HepG2 (cell line): ENCODE measurements around the gene CYB5B. TPM values are rescaled to one million over a fixed set of nuclear protein-coding genes. Genes with fewer than 3 reads are reported as not detected.

ENCODE experiments used
- ATAC-seq: fragments of 200-7000 bp; cut with Tn5 transposase; 3 replicates; pipeline ENCODE4 v1.9.1; 2020; ENCODE audit warnings: mild to moderate bottlenecking, moderate library complexity
- BruUV-seq: library from RNA; stranded (reverse); fragments of 400-500 nt; replicated peaks from 2 replicates; lab custom pipeline; 2021; lab: Mats Ljungman, UMichigan
- CTCF ChIA-PET: fragments of 300-600 bp; formaldehyde crosslinking; extraction: SDS; loops from one replicate; lab custom pipeline; 2021; ENCODE audit warnings: low total read pairs, inconsistent platforms, low intra/inter-chr PET ratio; lab: Yijun Ruan, JAX
- POLR2A ChIA-PET: fragments of 350-600 bp; sonication (Branson Sonifier 250); formaldehyde crosslinking; loops from one replicate; lab custom pipeline; 2020; ENCODE audit warnings: antibody characterized with exemption, inconsistent platforms; lab: Yijun Ruan, JAX
- DNase-seq: peaks from one replicate; pipeline ENCODE4 v3.0.0-alpha.2; 2015; ENCODE audit warnings: low spot score
- FAIRE-seq: peaks from 3 replicates; lab custom pipeline; 2011; peaks lifted over from hg19 to GRCh38; lab: Jason Lieb, UNC
- H2AFZ ChIP-seq: one replicate; pipeline ENCODE4 v1.6.1; 2011; ENCODE audit warnings: low read length, inconsistent platforms
- H3K27ac ChIP-seq: fragments of 300-600 bp; 3 replicates; pipeline ENCODE4 v1.8.0; 2011; ENCODE audit warnings: mixed run types, mild to moderate bottlenecking, mixed read lengths, low read length, inconsistent platforms; ENCODE audit not compliant: insufficient read depth; ENCODE audit errors: extremely low read length
- H3K27me3 ChIP-seq, 2 experiments: fragments of 200-600 bp in 1 of 2; 2 replicates in 1 of 2; 3 replicates in 1 of 2; pipeline versions ENCODE4 v1.6.0 to v1.8.0; 2011; ENCODE audit warnings: low read length in 2 of 2, mild to moderate bottlenecking in 2 of 2, moderate library complexity in 2 of 2, inconsistent platforms in 1 of 2; ENCODE audit not compliant: insufficient read depth in 2 of 2, control insufficient read depth in 1 of 2
- H3K36me3 ChIP-seq, 2 experiments: fragments of 200-600 bp in 1 of 2; replicated peaks in 1 of 2; 2 replicates in 1 of 2; 3 replicates in 1 of 2; pipeline versions ENCODE4 v1.5.1 to v1.8.0; 2011; ENCODE audit warnings: low read length in 2 of 2, inconsistent platforms in 1 of 2; ENCODE audit not compliant: insufficient read depth in 2 of 2, control insufficient read depth in 1 of 2
- H3K4me1 ChIP-seq: 2 replicates; pipeline ENCODE4 v1.5.1; 2012; ENCODE audit warnings: low read length, inconsistent platforms; ENCODE audit not compliant: insufficient read depth
- H3K4me2 ChIP-seq: 2 replicates; pipeline ENCODE4 v1.6.0; 2011; ENCODE audit warnings: low read depth, low read length, inconsistent platforms
- H3K4me3 ChIP-seq, 3 experiments: fragments of 200-600 bp in 1 of 3; sonication (generic), shearing (Covaris generic) in 1 of 3; replicated peaks in 1 of 3; 2 replicates each; pipeline ENCODE4 v1.5.1; 2011 to 2016; ENCODE audit warnings: low read length in 3 of 3, inconsistent platforms in 2 of 3, low read depth in 2 of 3, mild to moderate bottlenecking in 2 of 3, control low read depth in 1 of 3, mixed read lengths in 1 of 3; ENCODE audit not compliant: insufficient read depth in 1 of 3
- H3K79me2 ChIP-seq: one replicate; pipeline ENCODE4 v1.6.1; 2011; ENCODE audit warnings: low read length, inconsistent platforms; ENCODE audit not compliant: insufficient read depth
- H3K9ac ChIP-seq: 2 replicates; pipeline ENCODE4 v1.6.0; 2011; ENCODE audit warnings: mild to moderate bottlenecking, low read depth, low read length, inconsistent platforms; ENCODE audit not compliant: insufficient read depth
- H3K9me3 ChIP-seq: 2 replicates; pipeline ENCODE4 v1.5.1; 2012; ENCODE audit warnings: mild to moderate bottlenecking, low read length
- H4K20me1 ChIP-seq: 2 replicates; pipeline ENCODE4 v1.6.0; 2011; ENCODE audit warnings: inconsistent platforms, mild to moderate bottlenecking, low read length, moderate library complexity; ENCODE audit not compliant: insufficient read depth
- ARHGAP35 ChIP-seq: sonication (generic); formaldehyde crosslinking; IDR thresholded peaks from 2 replicates; pipeline ENCODE4 v1.9.0; 2022; ENCODE audit warnings: mild to moderate bottlenecking, inconsistent platforms, moderate library complexity, missing genetic modification reagents, borderline replicate concordance
- CBX5 ChIP-seq: sonication (generic); formaldehyde crosslinking; IDR thresholded peaks from 2 replicates; pipeline ENCODE4 v1.4.0; 2020; ENCODE audit warnings: missing genetic modification reagents, borderline replicate concordance
- DRAP1 ChIP-seq: IDR thresholded peaks from 2 replicates; pipeline ENCODE4 v1.6.1; 2016; ENCODE audit warnings: missing genetic modification reagents, missing compliant biosample characterization
- GATA4 ChIP-seq: sonication (generic); IDR thresholded peaks from 2 replicates; pipeline ENCODE4 v1.6.1; 2016; ENCODE audit warnings: antibody characterized with exemption, low read depth, borderline replicate concordance
- NBN ChIP-seq: fragments of 450-650 bp; conservative IDR thresholded peaks from 2 replicates; pipeline ENCODE4 v1.6.1; 2017
- NFE2 ChIP-seq: sonication (generic); formaldehyde crosslinking; IDR thresholded peaks from 2 replicates; pipeline ENCODE4 v1.4.0; 2020; ENCODE audit warnings: missing genetic modification reagents
- NFE2L2 ChIP-seq: fragments of 150-350 bp; IDR thresholded peaks from 2 replicates; pipeline ENCODE4 v1.6.1; 2014; ENCODE audit warnings: low read length
- SALL2 ChIP-seq: sonication (generic); formaldehyde crosslinking; IDR thresholded peaks from 2 replicates; pipeline ENCODE4 v1.8.1; 2023; ENCODE audit warnings: mild to moderate bottlenecking, missing genetic modification reagents, inconsistent platforms
- SATB2 ChIP-seq: sonication (generic); formaldehyde crosslinking; IDR thresholded peaks from 2 replicates; pipeline ENCODE4 v1.5.0; 2020; ENCODE audit warnings: missing genetic modification reagents
- THYN1 ChIP-seq: sonication (generic); formaldehyde crosslinking; IDR thresholded peaks from 2 replicates; pipeline ENCODE4 v1.8.1; 2023; ENCODE audit warnings: low read depth, mild to moderate bottlenecking, moderate library complexity, missing genetic modification reagents, borderline replicate concordance
- XRCC5 ChIP-seq: fragments of 200-400 bp; formaldehyde crosslinking; optimal IDR thresholded peaks from 2 replicates; pipeline ENCODE3; 2017; ENCODE audit warnings: mild to moderate bottlenecking, low read length
- ZBTB46 ChIP-seq: sonication (generic); formaldehyde crosslinking; IDR thresholded peaks from 2 replicates; pipeline ENCODE4 v1.4.0; 2020; ENCODE audit warnings: mild to moderate bottlenecking, missing genetic modification reagents, borderline replicate concordance
- ZC3H13 ChIP-seq: sonication (generic); formaldehyde crosslinking; IDR thresholded peaks from 2 replicates; pipeline ENCODE4 v1.8.1; 2023; ENCODE audit warnings: mild to moderate bottlenecking, missing genetic modification reagents, moderate library complexity
- ZFP36 ChIP-seq: fragments of 150-350 bp; IDR thresholded peaks from 2 replicates; pipeline ENCODE4 v1.6.1; 2018; ENCODE audit warnings: borderline replicate concordance, low read length, low read depth; ENCODE audit not compliant: partially characterized antibody
- ZNF121 ChIP-seq: sonication (generic); formaldehyde crosslinking; IDR thresholded peaks from 2 replicates; pipeline ENCODE4 v1.5.0; 2020; ENCODE audit warnings: mild to moderate bottlenecking, missing genetic modification reagents
- ZNF234 ChIP-seq: sonication (generic); formaldehyde crosslinking; conservative IDR thresholded peaks from 2 replicates; pipeline ENCODE4 v1.5.1; 2020; ENCODE audit warnings: mild to moderate bottlenecking, missing genetic modification reagents
- ZNF777 ChIP-seq: sonication (generic); formaldehyde crosslinking; IDR thresholded peaks from 2 replicates; pipeline ENCODE4 v1.4.0; 2020; ENCODE audit warnings: missing genetic modification reagents
- in situ Hi-C: cut with HindIII; loops from 2 replicates; pipeline ENCODE4 v1.10.0; 2017; ENCODE audit warnings: low pct_unique_long_range_greater_than_20kb; ENCODE audit not compliant: extremely low pct_ligation_motif_present
- intact Hi-C: fragments of 100-400 bp; cut with micrococcal nuclease; formaldehyde crosslinking; loops from one replicate; pipeline ENCODE4 v1.10.0; 2022; ENCODE audit not compliant: unreplicated experiment
- polyA plus RNA-seq, 8 experiments: library from polyadenylated mRNA; depleted of rRNA in 3 of 8; stranded (reverse) in 7 of 8; unstranded in 1 of 8; fragments of >200 nt; fragmentation: Illumina TruSeq in 4 of 8; extraction: Trizol in 4 of 8; gene quantifications; 2 replicates each; pipeline versions ENCODE4 v1.2.1 to v1.2.3, GENCODE V29; 2011 to 2016; ENCODE audit warnings: low read depth in 4 of 8, missing spikeins in 1 of 8, mixed read lengths in 1 of 8; ENCODE audit not compliant: insufficient read depth in 1 of 8
- total RNA-seq, 5 experiments: library from RNA; depleted of rRNA; stranded (reverse); fragments of >200 nt; fragmentation: Illumina TruSeq; extraction: Trizol; gene quantifications; 2 replicates each; pipeline ENCODE4 v1.2.3, GENCODE V29; 2016; ENCODE audit warnings: low read depth in 1 of 5
- TF ChIP-seq, protein P1 (sequence below): fragments of 450-650 bp; IDR thresholded peaks from 2 replicates; pipeline ENCODE4 v1.6.1; 2017

Gene CYB5B
- total and polyA plus RNA-seq, 2 of the 13 experiments (the other 11 are each of a cell fraction or from before 2014, with no cell fraction given), result 234 to 432 TPM

DNA sequence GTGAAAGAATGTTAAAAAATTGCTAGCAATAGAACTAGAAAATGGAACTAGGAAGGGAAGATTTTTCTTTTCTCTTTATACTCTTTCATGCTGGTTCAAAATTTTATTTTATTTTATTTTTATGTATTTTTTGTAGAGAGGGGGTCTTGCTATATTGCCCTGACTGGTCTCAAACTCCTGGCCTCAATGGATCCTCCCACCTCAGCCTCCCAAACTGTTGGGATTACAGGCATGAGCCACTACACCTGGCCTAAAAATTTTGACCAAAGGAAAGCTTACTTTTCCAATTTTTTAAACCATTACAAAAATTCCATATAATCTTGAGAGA is 28.6 kb upstream of the CYB5B start:
- no TSS peak for BruUV-seq
- no peak for FAIRE-seq
- CTCF ChIA-PET, result interaction anchor here (1.1 kb wide), 2 partner anchors 69 to 314 kb away, joined by 3 to 5 read pairs; no protein-coding TSS in a partner anchor
- no peaks in the 10 kb centered on the region for H3K27me3 ChIP-seq
- H3K9ac ChIP-seq, result peak overlapping the region; percentile 78
- TF ChIP-seq ZNF234 (no peak), NFE2L2 (no peak), DRAP1 (CRISPR knock-in tag) (no peak), XRCC5 (no peak), NFE2 (CRISPR knock-in tag) (no peak), ZNF121 (CRISPR knock-in tag) (peak; percentile 96), GATA4 (no peak), THYN1 (no peak), ZNF777 (CRISPR knock-in tag) (0 out of 2 replicates have a peak, but pooled peaks have one; percentile 9), ZFP36 (no peak), ZBTB46 (CRISPR knock-in tag) (0 out of 2 replicates have a peak, but pooled peaks have one; percentile 35), SALL2 (no peak), CBX5 (CRISPR knock-in tag) (no peak), ARHGAP35 (CRISPR knock-in tag) (no peak), SATB2 (CRISPR knock-in tag) (no peak), NBN (no peak), ZC3H13 (CRISPR knock-in tag) (no peak)
- TF ChIP-seq, protein P1, sequence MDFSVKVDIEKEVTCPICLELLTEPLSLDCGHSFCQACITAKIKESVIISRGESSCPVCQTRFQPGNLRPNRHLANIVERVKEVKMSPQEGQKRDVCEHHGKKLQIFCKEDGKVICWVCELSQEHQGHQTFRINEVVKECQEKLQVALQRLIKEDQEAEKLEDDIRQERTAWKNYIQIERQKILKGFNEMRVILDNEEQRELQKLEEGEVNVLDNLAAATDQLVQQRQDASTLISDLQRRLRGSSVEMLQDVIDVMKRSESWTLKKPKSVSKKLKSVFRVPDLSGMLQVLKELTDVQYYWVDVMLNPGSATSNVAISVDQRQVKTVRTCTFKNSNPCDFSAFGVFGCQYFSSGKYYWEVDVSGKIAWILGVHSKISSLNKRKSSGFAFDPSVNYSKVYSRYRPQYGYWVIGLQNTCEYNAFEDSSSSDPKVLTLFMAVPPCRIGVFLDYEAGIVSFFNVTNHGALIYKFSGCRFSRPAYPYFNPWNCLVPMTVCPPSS, result no peak
- no peaks in the 10 kb centered on the region for H3K9me3 ChIP-seq
- H2AFZ ChIP-seq, result peak overlapping the region; percentile 38
- no peaks in the 10 kb centered on the region for H3K36me3 ChIP-seq
- intact Hi-C loops (loop anchor here (1.0 to 5.0 kb wide), 3 partner anchors 171 to 358 kb away; partner anchors contain the start of gene NOB1), in situ Hi-C loops (loop anchor here (5.0 to 10.0 kb wide), 2 partner anchors 71 to 169 kb away; partner anchors contain the start of gene NFAT5)
- POLR2A ChIA-PET, result interaction anchor here (1.0 to 3.9 kb wide), 22 partner anchors 9 to 366 kb away, joined by 3 to 60 read pairs (median 6); partner anchors contain the start of genes CYB5B, NFAT5, NOB1 and NQO1
- no peak for DNase-seq
- peak overlapping the region; percentile 95 for H3K27ac ChIP-seq
- H3K4me3 ChIP-seq, result peak overlapping the region in 1 of 3 experiments; percentile 63; a peak in 1 of 6 replicates
- H3K4me2 ChIP-seq, result peak overlapping the region; percentile 78
- no peak for ATAC-seq
- H3K4me1 ChIP-seq, result peaks cover 65% of the 10 kb centered on the region
- H4K20me1 ChIP-seq, result no peaks in the 10 kb centered on the region
- H3K79me2 ChIP-seq, result peaks cover 6% of the 10 kb centered on the region
